HG02759 (cell line): Measurements from ENCODE around the gene MYO16.

Experiments
- ATAC-seq: cut with Tn5 transposase; IDR thresholded peaks from one replicate; pipeline ENCODE4 v1.9.1; 2021; ENCODE audit warnings: mild to moderate bottlenecking, moderate library complexity; ENCODE audit not compliant: unreplicated experiment

Gene MYO16

GRCh38 chr13:109113427-109113826 lies 484.0 kb downstream of the MYO16 start:
- ATAC-seq, result peak; percentile 78

DNA sequence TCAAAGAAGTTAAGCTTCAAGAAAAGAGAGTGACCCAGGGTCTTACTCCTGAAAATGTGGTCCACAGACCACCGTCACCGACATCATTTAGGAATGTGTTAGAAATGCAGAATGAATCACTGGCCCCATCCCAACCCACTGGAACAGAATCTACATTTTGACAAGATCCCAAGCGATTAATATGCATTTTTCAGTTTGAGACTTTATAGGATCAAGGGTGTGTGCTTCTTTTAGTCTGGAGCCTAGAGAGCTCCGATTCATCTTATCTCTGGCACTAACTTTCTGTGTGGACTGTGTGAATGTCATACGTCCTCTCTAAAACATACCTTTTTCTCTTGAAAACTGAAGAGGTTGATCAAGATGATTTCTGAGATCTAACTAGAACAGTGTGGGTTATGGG lies 484.8 kb downstream of the MYO16 start:
- no peak for ATAC-seq

- no peak for ATAC-seq
These were observed 485.6 kb downstream of the MYO16 start for GRCh38 chr13:109114991-109115390.

DNA sequence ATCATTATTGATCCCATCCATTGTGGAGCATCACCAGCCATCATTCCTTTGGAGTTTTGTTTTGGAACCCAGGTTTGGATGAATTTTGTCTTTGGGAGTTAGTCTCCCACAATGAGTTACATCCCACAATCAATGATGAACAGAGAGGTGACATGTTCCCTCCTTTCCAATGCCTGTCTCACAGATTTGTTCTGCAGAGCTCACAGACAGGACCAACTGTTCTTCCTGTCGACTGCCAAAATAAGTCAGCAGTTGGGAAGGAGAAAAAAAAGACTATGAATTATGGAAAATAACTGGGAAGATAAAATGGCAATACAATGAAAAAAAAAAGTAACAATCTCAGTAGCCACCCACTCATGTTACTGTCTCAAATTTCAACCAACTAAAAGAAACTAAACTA lies 489.1 kb downstream of the MYO16 start:
- no peak for ATAC-seq

GRCh38 chr13:109119896-109120295 lies 490.5 kb downstream of the MYO16 start:
- no peak for ATAC-seq

- ATAC-seq, result no peak
These were observed 492.4 kb downstream of the MYO16 start for GRCh38 chr13:109121826-109122225.

DNA sequence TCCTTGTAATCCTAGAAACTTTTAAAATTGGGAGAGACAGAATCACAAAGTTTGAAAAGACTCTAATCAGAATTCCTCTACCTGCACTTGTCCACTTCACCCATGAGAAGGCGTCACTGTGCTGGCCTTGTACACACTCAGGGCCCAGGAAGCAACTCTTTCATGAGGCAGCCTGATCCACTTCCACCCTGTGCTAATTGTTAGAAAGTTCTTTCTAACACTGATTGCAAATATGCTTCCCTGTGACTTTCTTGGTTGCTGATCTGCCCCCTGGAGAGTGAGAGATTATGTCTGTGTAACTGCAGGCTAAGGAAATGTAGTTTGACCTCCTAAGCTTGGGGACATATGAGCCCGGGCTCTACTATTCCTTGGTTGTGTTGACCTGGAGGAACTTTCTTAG lies 494.6 kb downstream of the MYO16 start:
- ATAC-seq, result no peak

GRCh38 chr13:109126178-109126577 lies 496.8 kb downstream of the MYO16 start:
- ATAC-seq, result no peak

DNA sequence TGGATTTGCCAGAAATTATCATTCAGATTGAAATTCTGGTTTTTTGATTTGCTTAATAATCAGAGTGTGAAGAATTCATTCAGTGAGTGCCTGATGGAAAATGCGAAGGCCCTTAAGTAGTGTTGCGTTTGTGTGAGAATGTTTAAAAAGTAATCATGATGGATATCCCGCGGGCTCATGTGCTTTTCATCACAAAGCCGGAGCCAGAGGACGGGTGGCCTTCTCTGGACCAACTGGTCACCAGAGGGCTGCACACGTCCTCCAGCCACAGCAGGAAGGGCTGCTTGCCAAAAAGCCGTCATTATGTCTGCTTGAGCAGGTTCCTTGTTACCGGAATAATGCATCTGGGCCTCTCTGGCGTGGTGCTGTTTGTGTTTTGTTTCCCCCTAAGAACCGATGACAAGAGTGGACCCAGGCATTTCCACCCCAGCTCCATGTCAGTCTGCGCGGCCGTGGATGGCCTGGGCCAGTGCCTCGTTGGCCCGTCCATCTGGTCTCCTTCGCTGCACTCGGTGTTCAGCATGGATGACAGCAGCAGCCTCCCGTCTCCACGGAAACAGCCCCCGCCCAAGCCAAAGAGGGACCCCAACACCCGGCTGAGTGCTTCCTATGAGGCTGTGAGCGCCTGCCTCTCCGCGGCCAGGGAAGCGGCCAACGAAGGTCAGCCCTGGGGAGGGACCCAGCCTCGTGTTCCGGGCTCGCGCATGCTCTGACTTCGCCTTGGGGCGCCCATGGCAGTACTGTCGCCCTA lies 497.7 kb downstream of the MYO16 start:
- ATAC-seq, result no peak

- ATAC-seq, result no peak
These were observed 498.7 kb downstream of the MYO16 start for GRCh38 chr13:109128121-109128520.

GRCh38 chr13:109130093-109130835 lies 500.9 kb downstream of the MYO16 start:
- no peak for ATAC-seq

DNA sequence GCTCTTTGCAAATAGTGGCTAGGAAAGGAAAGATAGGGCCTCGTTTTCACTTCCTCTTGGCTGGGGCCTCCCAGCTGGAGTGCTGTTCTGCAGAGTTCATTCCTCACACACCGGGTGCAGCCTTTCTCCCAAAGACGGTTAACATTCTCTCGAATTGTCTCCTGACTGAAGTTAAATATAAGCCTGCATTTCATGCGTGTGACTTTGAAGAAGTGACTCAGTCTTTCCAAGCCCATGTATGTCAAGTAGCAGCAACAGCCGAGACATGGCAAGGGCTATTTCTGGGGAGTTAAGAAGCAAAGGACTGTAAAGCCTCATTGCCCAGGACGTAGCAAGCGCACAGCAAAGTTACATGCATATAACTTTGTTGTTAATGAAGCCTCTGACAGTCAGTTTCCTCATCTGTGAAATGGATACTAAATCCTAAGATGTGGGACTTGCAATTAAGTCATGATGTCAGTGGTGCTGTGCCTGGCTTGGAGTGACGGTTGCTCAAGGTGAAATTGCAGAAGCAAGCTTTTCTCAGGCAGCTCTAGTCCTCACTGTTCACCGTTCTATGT lies 502.4 kb downstream of the MYO16 start:
- peak; percentile 88 for ATAC-seq

DNA sequence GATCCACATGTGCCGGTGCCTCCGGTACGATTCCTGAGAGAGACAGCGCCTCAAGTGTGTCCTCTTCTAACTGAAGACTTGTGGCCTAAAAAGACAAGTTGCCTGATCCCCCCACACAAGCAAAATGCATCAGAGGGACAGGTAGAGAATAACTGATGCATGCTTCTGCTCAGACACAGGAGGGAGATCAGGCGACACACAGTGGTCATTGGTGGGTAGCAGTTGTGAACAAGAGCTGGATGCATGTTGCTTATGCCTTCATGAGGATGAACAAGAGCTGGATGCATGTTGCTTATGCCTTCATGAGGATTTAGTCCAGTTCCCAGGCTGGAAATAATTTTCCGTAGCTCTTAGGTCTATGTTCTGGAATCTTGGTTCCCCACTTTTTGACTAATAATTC lies 505.6 kb downstream of the MYO16 start:
- ATAC-seq, result no peak

DNA sequence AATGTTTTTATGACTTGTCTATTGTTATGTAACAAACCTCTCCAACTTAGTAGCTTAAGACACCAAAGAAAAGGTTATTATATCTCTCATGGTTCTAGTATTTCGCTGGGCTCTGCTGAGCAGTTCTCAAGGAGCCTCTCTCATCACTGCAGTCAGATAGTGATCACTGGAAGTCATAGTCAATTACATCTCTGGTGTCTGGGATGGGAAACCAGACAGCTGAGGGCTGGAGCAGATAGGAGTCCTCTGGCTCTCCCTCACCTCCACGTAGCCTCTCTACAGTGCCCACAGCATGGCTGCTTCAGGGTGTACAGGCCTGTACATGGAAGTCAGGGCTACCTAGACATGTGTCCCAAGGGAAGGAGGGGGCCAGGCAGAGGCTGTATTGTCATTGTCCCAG lies 507.5 kb downstream of the MYO16 start:
- ATAC-seq, result no peak

DNA sequence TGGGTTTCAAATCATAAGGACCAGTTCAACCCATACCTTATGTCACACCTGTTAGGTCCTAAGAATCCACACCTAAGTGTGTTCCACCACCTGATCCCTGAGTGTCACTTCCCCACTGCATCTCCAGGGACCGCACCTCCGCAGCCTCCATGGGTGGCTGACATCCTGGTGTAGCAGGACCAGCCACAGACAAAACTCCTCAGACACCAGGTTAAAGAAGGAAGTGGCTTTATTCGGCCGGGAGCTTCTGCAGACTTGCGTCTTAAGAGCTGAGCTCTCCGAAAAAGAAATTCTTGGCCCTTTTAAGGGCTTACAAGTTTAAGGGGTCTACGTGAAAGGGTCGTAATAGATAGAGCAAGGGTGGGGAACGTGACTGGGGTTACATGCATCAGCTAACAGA lies 509.9 kb downstream of the MYO16 start:
- ATAC-seq, result no peak

GRCh38 chr13:109140054-109140453 lies 510.6 kb downstream of the MYO16 start:
- no peak for ATAC-seq

DNA sequence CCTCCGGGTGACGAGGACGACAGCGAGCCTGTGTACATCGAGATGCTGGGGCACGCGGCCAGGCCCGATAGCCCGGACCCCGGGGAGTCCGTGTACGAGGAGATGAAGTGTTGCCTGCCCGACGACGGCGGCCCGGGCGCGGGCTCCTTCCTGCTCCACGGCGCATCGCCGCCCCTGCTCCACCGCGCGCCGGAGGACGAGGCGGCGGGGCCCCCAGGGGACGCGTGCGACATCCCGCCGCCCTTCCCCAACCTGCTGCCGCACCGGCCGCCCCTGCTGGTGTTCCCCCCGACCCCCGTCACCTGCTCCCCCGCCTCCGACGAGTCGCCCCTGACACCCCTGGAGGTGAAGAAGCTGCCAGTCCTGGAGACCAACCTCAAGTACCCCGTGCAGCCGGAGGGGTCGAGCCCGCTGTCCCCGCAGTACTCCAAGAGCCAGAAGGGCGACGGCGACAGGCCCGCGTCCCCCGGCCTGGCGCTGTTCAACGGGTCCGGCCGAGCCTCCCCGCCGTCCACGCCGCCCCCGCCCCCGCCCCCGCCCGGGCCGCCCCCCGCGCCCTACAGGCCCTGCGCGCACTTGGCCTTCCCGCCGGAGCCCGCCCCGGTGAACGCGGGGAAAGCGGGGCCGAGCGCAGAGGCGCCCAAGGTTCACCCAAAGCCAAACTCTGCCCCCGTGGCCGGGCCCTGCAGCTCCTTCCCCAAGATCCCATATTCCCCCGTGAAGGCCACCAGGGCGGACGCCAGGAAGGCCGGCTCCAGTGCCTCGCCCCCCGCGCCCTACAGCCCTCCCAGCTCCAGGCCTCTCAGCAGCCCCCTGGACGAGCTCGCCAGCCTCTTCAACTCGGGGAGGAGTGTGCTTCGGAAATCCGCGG lies 511.3 kb downstream of the MYO16 start:
- no peak for ATAC-seq

GRCh38 chr13:109141706-109142105 lies 512.3 kb downstream of the MYO16 start:
- ATAC-seq, result no peak

- ATAC-seq, result no peak
These were observed 515.5 kb downstream of the MYO16 start for GRCh38 chr13:109144693-109145437.

DNA sequence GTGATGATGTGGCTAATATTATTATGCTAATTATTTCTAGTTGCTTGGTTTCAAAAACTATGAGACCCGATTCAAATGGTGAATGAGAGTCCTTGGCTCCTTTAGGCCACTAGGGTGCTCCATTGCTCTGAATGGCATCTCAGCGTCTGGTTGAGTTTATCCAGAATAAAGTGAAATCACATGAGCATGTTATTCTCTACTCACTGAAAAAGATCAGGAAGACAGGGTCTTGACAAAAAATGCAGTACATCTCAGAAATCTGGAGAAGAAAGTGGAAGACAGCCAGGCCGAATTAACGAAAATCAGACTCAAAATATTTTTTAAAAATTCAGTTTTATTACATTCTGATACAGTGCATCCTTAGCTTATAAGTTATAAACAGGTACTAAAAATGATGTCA lies 516.2 kb downstream of the MYO16 start:
- peak; percentile 85 for ATAC-seq
